HG03432 (cell line): ENCODE measurements around the gene NCKAP1.
"Not testable (repeated sequence)": the region's sequence is repeated elsewhere in the genome, so short reads cannot be mapped to it uniquely, and the experiment has no call there.

Experiments used
- ATAC-seq: cut with Tn5 transposase; IDR thresholded peaks from one replicate; pipeline ENCODE4 v1.9.1; 2021; ENCODE audit warnings: mild to moderate bottlenecking, moderate library complexity; ENCODE audit not compliant: unreplicated experiment

NCKAP1 gene

GRCh38 chr2:182883451-182883850 is 154.8 kb downstream of the NCKAP1 start:
- no peak for ATAC-seq

GRCh38 chr2:182880100-182880499 is 158.2 kb downstream of the NCKAP1 start:
- not testable (repeated sequence) for ATAC-seq

GRCh38 chr2:182876653-182877052 is 161.6 kb downstream of the NCKAP1 start:
- not testable (repeated sequence) for ATAC-seq

DNA sequence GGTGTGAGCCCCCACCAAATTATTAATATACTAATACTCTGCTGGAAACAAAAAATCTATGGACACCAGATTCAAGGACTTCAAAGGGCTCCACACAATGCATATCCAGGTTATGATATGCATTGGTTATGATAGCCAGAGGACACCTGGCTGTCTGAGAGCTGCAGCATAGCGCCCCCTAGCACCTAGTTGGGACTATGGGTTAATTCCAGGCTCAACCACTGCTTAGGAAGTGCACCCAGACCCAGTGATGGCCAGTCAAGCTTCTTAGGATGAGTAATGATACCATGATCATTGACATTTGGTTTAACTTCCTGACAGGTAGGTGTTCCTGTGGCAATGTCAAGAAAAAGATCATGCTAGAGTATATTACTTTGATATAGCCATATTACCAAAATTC is 168.0 kb downstream of the NCKAP1 start:
- ATAC-seq: peak; percentile 35

GRCh38 chr2:182868054-182868796 is 170.0 kb downstream of the NCKAP1 start:
- ATAC-seq: no peak

- no peak for ATAC-seq
Measured at GRCh38 chr2:182867426-182868053, 170.7 kb downstream of the NCKAP1 start.

GRCh38 chr2:182866461-182867406 is 171.5 kb downstream of the NCKAP1 start, which contains the start of gene FRZB:
Gene FRZB, minus strand, starts transcription at chr2:182866637. Its CDS starts 85 bp downstream, at chr2:182866552.
- no peak for ATAC-seq

GRCh38 chr2:182866095-182866460 is 172.2 kb downstream of the NCKAP1 start:
- no peak for ATAC-seq

DNA sequence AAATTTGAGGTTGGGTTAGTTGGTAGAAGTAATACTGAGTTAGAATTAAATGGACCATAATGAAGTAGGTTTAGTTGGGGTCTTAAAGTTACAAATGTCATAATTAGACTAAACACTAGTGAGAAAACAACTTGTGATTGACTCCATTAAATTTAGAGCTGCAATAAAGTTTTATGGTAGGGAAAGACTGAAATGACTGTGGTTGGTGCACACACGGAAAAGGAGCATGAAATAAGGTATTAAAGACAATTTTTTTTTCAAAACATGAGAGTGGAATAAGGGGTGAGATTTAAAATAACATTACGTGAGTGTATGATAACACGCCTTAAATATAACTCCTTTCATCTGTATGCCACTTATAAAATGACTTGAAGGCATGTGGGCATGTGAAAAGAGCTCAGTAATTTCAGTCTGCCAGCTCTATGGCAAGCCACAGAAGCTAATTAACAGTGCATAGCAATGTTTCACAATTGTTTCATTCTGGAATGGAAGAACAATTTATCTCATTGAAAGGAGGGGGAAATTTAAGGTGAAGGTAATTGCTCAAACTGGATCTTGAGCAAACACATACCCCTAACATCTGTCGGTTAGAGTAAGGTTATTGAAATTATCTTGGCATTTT is 173.2 kb downstream of the NCKAP1 start:
- no peak for ATAC-seq

GRCh38 chr2:182863642-182864041 is 174.6 kb downstream of the NCKAP1 start:
- no peak for ATAC-seq

- ATAC-seq: no peak
Measured at GRCh38 chr2:182862091-182862490, 176.2 kb downstream of the NCKAP1 start.

DNA sequence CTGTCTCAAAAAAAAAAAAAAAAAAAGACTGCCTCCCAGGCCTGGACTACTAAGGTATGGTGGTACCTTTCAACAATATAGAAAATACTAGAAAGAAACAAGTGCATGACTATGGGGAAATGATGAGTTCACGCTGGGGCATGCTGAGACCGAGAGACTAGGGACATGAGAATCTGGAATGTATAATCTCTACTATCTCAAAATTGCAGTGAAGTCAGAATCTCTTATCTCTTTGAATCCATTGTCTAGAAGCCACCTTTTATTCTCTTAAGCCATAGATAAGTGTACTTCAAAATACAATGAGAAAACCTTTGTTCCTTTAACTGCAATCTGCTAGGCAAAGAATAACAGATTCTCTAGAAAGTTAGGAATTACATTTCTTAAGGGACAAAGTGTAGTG is 177.4 kb downstream of the NCKAP1 start:
- ATAC-seq: no peak
